ENCODE results near the gene DEGS2.

The DEGS2 gene

GRCh38 chr14:100146531-100147091 lies 12.8 kb downstream of the DEGS2 start:
- no peak overlapping the region for H3K4me3 ChIP-seq (ENCODE audit: low read depth, low read length)
- no peak for DNase-seq (ENCODE audit: low read depth)
- no peak for TF ChIP-seq CTCF (IDR thresholded peaks at IDR 0.05; ENCODE audit: low read depth, low read length, missing control alignments)

GRCh38 chr14:100145682-100146464 lies 13.6 kb downstream of the DEGS2 start:
- no peak for DNase-seq (ENCODE audit: low read depth)
- TF ChIP-seq CTCF (IDR thresholded peaks at IDR 0.05; ENCODE audit: low read depth, low read length, missing control alignments) = no peak
- H3K4me3 ChIP-seq (ENCODE audit: low read depth, low read length) = no peak overlapping the region

- TF ChIP-seq CTCF (IDR thresholded peaks at IDR 0.05; ENCODE audit: low read depth, low read length, missing control alignments) = no peak
- no peak overlapping the region for H3K4me3 ChIP-seq (ENCODE audit: low read depth, low read length)
- no peak for DNase-seq (ENCODE audit: low read depth)
These were observed 14.3 kb downstream of the DEGS2 start for GRCh38 chr14:100144996-100145646.

- H3K4me3 ChIP-seq (ENCODE audit: low read depth, low read length) = no peak overlapping the region
- no peak for TF ChIP-seq CTCF (IDR thresholded peaks at IDR 0.05; ENCODE audit: low read depth, low read length, missing control alignments)
- no peak for DNase-seq (ENCODE audit: low read depth)
These were observed 14.8 kb downstream of the DEGS2 start for GRCh38 chr14:100144645-100144995.

- no peak overlapping the region for H3K4me3 ChIP-seq (ENCODE audit: low read depth, low read length)
- no peak for TF ChIP-seq CTCF (IDR thresholded peaks at IDR 0.05; ENCODE audit: low read depth, low read length, missing control alignments)
- DNase-seq (ENCODE audit: low read depth) = no peak
These were observed 15.5 kb downstream of the DEGS2 start for GRCh38 chr14:100143934-100144333.

GRCh38 chr14:100143523-100143922 lies 15.9 kb downstream of the DEGS2 start:
- DNase-seq (ENCODE audit: low read depth) = no peak
- H3K4me3 ChIP-seq (ENCODE audit: low read depth, low read length) = no peak overlapping the region
- TF ChIP-seq CTCF (IDR thresholded peaks at IDR 0.05; ENCODE audit: low read depth, low read length, missing control alignments) = no peak
